Gastrocnemius medialis (tissue), 4 donors: ENCODE measurements around the gene GPR158. TPM values are rescaled to one million over a fixed set of nuclear protein-coding genes. Genes with fewer than 3 reads are reported as not detected.

Experiments
- ATAC-seq, 2 donors: fragments of 150-250 bp; one replicate each; pipeline ENCODE4 v1.9.1; 2016
- DNase-seq, 2 donors: peaks; one replicate each; pipeline ENCODE4 v3.0.0-alpha.2; 2019
- H3K27ac ChIP-seq, 4 donors: fragments of 200-600 bp; sonication (generic); 1 replicate in 1 of 4; 2 replicates in 3 of 4; pipeline ENCODE4 v1.5.1; 2016 to 2018; ENCODE audit warnings: mild to moderate bottlenecking in 2 of 4, moderate library complexity in 1 of 4
- H3K27me3 ChIP-seq, 3 donors: fragments of 200-600 bp; sonication (generic) in 2 of 3; 1 replicate in 1 of 3; 2 replicates in 2 of 3; pipeline versions ENCODE4 v1.5.1 to v1.6.0; 2016 to 2019; ENCODE audit warnings: mild to moderate bottlenecking in 1 of 3, moderate library complexity in 1 of 3
- H3K36me3 ChIP-seq, 2 donors: fragments of 200-600 bp; sonication (generic) in 1 of 2; one replicate each; pipeline ENCODE4 v1.5.1; 2017 to 2018
- H3K4me1 ChIP-seq, 2 donors: fragments of 200-600 bp; sonication (generic) in 1 of 2; one replicate each; pipeline ENCODE4 v1.5.1; 2016 to 2017; ENCODE audit warnings: mild to moderate bottlenecking in 2 of 2
- H3K4me3 ChIP-seq, 4 donors: fragments of 200-600 bp; sonication (generic) in 3 of 4; 1 replicate in 1 of 4; 2 replicates in 3 of 4; pipeline ENCODE4 v1.5.1; 2016 to 2019; ENCODE audit warnings: mild to moderate bottlenecking in 2 of 4
- H3K9me3 ChIP-seq, 3 donors: fragments of 200-600 bp; sonication (generic) in 2 of 3; 1 replicate in 1 of 3; 2 replicates in 2 of 3; pipeline ENCODE4 v1.5.1; 2016 to 2019
- CTCF ChIP-seq, 5 experiments: fragments of 450-650 bp in 3 of 5; fragments of 200-600 bp in 2 of 5; sonication (generic) in 2 of 5; IDR thresholded peaks in 4 of 5; conservative IDR thresholded peaks in 1 of 5; 1 replicate in 4 of 5; 2 replicates in 1 of 5; pipeline ENCODE4 v1.5.1; 2016 to 2019; ENCODE audit warnings: antibody characterized with exemption in 5 of 5, mild to moderate bottlenecking in 3 of 5, moderate library complexity in 3 of 5
- POLR2A ChIP-seq, 2 donors: fragments of 450-650 bp; IDR thresholded peaks; one replicate each; pipeline ENCODE4 v1.6.1; 2017; ENCODE audit warnings: antibody characterized with exemption in 2 of 2, mild to moderate bottlenecking in 2 of 2, moderate library complexity in 2 of 2
- in situ Hi-C, 4 donors: fragments of 200-750 bp; cut with MboI; loops; one replicate each; pipeline versions ENCODE4 v1.15.0 to v1.8.0; 2017; ENCODE audit warnings: low sequenced_read_pairs in 4 of 4
- intact Hi-C: fragments of 100-400 bp; cut with DNase I; formaldehyde crosslinking; loops from one replicate; pipeline ENCODE4 v1.15.1; 2023; ENCODE audit warnings: low total_unique reads
- total RNA-seq, 4 donors: library from RNA; depleted of rRNA; stranded (reverse); fragments of >200 nt; gene quantifications; one replicate each; pipeline versions ENCODE4 v1.1.0 to v1.2.3, GENCODE V29; 2016

Gene GPR158
- total RNA-seq, 4 donors from 2014 or later, result 0.04 TPM; not detected in 3

- Histone ChIP-seq H3K9me3 (no peaks in the 10 kb centered on the region), H3K4me3 (no peak overlapping the region), H3K27ac (no peak overlapping the region), H3K36me3 (no peaks in the 10 kb centered on the region), H3K4me1 (no peaks in the 10 kb centered on the region), H3K27me3 (no peaks in the 10 kb centered on the region)
- no peak for TF ChIP-seq POLR2A (IDR thresholded peaks at IDR 0.05)
- no peak for TF ChIP-seq CTCF (IDR thresholded peaks at IDR 0.05 in 4 of 5, conservative IDR thresholded peaks at IDR 0.05 in 1 of 5)
- intact Hi-C loops, result no loop called here
- ATAC-seq, result no peak
- in situ Hi-C loops, result no loop called here
- DNase-seq, result no peak
Observed at GRCh38 chr10:25405871-25406270, 231.1 kb downstream of the GPR158 start.

GRCh38 chr10:25417611-25418010 is 242.8 kb downstream of the GPR158 start:
- in situ Hi-C loops (no loop called here), intact Hi-C loops (no loop called here)
- H3K9me3 ChIP-seq, result no peaks in the 10 kb centered on the region
- H3K36me3 ChIP-seq, result no peaks in the 10 kb centered on the region
- H3K4me1 ChIP-seq, result no peaks in the 10 kb centered on the region
- TF ChIP-seq CTCF (IDR thresholded peaks at IDR 0.05 in 4 of 5, conservative IDR thresholded peaks at IDR 0.05 in 1 of 5) (no peak), POLR2A (IDR thresholded peaks at IDR 0.05) (no peak)
- no peak for DNase-seq
- no peaks in the 10 kb centered on the region for H3K27me3 ChIP-seq
- H3K4me3 ChIP-seq, result no peak overlapping the region
- H3K27ac ChIP-seq, result no peak overlapping the region
- no peak for ATAC-seq

GRCh38 chr10:25425776-25426175 is 251.0 kb downstream of the GPR158 start:
- H3K36me3 ChIP-seq, result no peaks in the 10 kb centered on the region
- DNase-seq, result no peak
- intact Hi-C loops, result no loop called here
- no peak overlapping the region for H3K4me3 ChIP-seq
- no peak for TF ChIP-seq CTCF (IDR thresholded peaks at IDR 0.05 in 4 of 5, conservative IDR thresholded peaks at IDR 0.05 in 1 of 5)
- TF ChIP-seq POLR2A (IDR thresholded peaks at IDR 0.05), result no peak
- no peak for ATAC-seq
- H3K27me3 ChIP-seq, result no peaks in the 10 kb centered on the region
- H3K27ac ChIP-seq, result no peak overlapping the region
- H3K4me1 ChIP-seq, result no peaks in the 10 kb centered on the region
- no peaks in the 10 kb centered on the region for H3K9me3 ChIP-seq
- in situ Hi-C loops, result no loop called here

- in situ Hi-C loops (no loop called here), intact Hi-C loops (no loop called here)
- Histone ChIP-seq H3K27ac (no peak overlapping the region), H3K4me1 (peaks cover 2 to 11% of the 10 kb centered on the region in 2 donors), H3K36me3 (no peaks in the 10 kb centered on the region), H3K27me3 (no peaks in the 10 kb centered on the region), H3K4me3 (no peak overlapping the region), H3K9me3 (no peaks in the 10 kb centered on the region)
- TF ChIP-seq CTCF (IDR thresholded peaks at IDR 0.05 in 4 of 5, conservative IDR thresholded peaks at IDR 0.05 in 1 of 5), result no peak
- ATAC-seq (no peak), DNase-seq (no peak)
Observed at GRCh38 chr10:25436431-25436830, 261.6 kb downstream of the GPR158 start.

GRCh38 chr10:25441270-25441669 is 266.5 kb downstream of the GPR158 start:
- Histone ChIP-seq H3K27ac (peak overlapping the region; percentile 70 to 78 (median 74)), H3K4me1 (peaks cover 2 to 11% of the 10 kb centered on the region in 2 donors), H3K36me3 (no peaks in the 10 kb centered on the region), H3K4me3 (peak overlapping the region in 2 of 4 donors; percentile 10 to 15), H3K27me3 (no peaks in the 10 kb centered on the region), H3K9me3 (no peaks in the 10 kb centered on the region)
- in situ Hi-C loops (no loop called here), intact Hi-C loops (no loop called here)
- ATAC-seq, result peak; percentile 98 to 100
- no peak for TF ChIP-seq POLR2A (IDR thresholded peaks at IDR 0.05)
- peak; percentile 27 to 28 for DNase-seq
